NCI-H2029 (cell line): ENCODE measurements around the gene NFYB.
"Not testable (repeated sequence)": the region's sequence is repeated elsewhere in the genome, so short reads cannot be mapped to it uniquely, and the experiment has no call there.

ENCODE experiments used
- DNase-seq: peaks from one replicate; lab custom pipeline; 2025; lab: John Stamatoyannopoulos, UW

The NFYB gene

DNA sequence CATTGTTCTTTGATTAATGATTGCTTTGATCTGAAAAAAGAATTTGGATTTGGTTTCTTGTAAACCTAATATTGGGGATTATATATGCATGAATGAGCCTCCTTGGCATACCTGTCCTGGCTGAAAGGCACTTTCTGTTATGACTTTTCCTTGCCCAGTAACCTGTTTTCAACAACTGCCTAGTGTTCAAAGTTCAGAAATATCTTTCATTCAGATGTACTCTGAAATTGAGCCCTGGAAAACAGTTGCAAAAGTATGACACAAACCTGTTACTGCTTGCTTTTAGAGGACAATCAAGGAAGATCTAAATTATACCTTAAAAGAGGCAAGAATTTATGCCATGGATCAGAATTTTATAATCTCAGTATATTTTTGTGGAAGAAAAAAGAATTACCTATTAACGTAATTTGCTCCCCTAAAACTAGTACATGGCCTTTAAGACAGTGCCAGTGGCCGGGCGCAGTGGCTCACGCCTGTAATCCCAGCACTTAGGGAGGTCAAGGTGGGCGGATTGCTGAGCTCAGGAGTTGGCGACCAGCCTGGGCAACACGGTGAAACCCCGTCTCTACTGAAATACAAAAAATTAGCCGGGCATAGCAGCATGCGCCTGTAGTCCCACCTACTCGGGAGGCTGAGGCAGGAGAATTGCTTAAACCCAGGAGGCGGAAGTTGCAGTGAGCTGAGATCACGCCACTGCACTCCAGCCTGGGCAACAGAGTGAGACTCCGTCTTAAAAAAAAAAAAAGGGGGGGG, 23.0 kb downstream of the NFYB start:
- not testable (repeated sequence) for DNase-seq

DNA sequence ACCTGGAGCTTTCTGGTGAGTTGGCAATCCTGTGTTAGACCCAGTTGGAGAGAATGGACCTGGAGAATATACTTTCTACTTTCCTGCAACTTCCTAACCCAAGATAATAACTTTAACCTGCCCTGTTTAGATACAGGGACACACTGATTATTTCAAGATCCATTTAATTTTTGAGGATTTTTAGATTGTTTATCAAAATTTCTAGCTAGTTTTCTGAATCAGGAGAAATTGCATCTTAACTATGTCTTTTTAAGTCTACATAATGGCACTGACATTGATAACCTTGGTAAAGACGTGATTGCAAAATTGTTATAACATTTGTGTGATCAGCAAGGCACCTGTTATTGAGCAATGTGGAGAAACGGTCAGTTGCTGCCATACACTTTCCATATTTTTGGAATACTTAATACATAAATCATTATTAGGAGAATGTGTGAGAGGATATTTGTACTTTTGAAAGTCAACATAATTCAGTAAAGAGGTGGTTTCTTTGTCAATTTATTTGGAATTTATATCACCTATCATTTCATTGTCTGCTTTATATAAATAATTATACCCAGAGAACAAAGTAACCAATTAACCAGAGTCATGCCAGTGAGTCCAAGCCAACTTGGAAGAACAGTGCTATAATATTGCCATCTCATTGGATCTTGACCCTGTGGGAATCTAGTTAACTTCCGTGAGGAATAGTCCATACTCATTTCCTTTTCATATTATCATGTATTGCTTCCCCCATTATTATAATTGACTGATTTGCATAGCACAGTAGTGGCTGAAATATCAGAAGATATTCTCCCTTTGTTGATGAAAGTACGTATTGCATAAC, 28.4 kb downstream of the NFYB start:
- no peak for DNase-seq

DNA sequence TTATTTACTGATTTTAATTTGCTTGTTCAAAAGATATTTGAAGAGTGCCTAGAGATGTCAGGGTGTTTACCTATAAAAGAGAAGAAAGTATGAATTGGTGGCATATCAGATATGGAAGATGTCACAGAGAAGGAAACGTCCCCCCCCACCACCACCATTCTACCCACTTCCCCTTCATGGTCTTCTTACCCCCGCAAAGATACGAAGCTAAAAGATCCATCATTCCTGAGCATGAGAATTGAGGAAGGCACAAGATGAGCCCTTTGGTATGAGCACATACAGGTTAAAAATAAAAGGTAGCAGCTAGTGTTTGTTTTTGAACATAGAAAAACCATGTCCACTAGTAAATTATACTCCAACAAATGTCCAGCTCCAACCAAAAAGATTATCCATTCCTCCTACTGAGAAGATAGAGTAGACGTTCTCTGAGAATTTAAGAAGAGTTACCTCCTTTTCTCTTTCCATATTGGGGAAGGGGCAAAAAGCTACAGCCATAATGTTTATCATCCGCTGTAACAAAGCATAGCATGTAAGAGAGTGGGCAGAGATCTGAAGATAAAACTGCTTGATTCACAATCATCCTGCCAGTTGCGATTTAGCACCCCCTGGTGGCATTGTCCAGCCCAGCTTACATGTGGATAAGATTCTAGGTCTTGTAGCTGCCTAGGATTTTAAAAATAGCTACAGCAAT, 29.1 kb downstream of the NFYB start:
- peak; percentile 68 for DNase-seq

DNA sequence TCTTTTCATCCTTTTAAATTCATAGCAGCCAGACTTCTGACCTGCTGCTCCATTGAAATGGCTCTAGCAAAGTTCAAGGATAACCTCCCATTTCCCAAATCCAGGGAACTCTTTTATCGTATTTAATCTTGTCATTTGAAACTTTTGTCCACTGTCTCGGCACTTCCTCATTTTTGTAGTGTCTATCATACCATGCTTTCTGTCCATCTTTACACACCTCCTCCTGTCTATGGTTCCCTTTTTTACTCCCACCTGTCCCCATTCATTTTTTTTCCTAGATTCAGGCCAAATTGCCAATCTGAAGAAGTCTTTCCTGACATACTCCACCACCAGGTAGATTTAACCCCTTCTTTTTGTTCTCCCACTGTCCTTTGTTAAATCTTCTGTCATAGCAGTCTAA, 31.0 kb downstream of the NFYB start:
- no peak for DNase-seq

DNA sequence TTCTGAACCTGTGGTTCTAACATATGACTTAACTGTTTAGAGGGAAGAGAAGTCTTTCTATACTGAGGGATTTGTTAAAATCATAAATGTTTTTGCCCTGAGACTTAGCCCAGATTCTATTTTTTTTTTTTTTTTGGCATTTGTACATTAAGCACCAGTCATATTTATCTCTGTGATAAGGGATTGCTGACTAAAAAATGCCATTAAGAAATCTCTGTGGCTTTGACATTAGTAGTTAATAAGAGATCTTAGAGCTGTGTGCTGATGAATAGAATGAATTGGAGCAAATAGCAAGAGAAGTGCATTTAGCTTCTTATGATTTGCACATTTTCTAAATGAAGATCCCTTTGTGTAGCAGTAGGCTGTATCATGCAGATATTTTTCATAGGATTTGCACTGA, 32.5 kb downstream of the NFYB start:
- no peak for DNase-seq

DNA sequence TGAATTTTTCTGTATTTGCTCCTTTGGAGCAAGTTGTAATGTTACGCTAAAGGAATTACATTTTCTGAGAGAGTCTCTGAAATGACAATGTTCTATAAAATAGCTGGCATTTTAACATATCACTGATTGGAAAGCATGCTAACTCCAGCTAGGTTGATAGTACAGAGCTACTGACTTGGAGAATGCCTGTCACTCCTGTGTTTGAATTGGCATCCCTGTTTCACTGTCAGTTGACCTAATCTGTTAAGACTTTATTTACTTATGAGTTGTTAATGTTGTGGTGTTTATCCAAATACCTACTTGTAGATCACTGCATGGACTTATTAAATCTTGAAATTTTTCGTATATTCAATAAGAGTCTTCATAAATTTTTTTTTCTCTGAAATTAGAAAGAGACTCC, 40.1 kb downstream of the NFYB start:
- no peak for DNase-seq

DNA sequence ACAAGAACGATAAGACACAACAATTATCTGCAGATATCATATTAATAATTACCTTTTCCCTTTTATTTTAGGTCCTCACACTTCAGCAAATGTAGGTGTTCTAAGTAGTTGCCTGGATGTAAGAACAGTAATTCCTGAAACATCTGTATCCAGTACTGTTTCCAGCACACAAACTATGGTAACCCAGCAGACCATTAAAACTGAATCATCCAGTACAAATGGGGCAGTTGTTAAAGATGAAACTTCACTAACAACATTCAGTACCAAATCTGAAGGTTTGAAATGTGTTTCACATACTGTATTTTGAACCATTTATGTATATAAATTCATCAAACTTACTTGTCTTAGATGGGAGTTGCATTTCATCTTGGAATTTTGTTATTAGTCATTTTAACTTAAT, 42.7 kb downstream of the NFYB start:
- no peak for DNase-seq

DNA sequence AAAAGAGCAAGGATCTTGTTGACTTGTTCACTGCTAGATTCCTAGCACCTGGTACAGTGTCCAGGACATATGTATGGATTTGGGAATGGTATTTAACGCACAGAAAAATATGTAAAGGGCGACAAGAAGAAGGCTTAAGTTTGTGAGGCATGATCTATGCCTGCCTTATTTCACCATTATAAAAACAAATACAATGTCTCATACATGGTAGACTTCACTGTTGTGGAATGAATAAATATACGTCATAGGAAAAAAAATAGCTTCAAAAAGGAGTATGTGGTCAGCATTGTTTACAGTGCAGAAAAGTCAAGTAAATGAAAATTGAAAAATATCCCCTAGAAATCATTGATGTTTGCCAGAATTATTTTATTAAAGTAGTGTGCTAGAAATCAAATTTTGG, 43.7 kb downstream of the NFYB start:
- DNase-seq, result no peak

DNA sequence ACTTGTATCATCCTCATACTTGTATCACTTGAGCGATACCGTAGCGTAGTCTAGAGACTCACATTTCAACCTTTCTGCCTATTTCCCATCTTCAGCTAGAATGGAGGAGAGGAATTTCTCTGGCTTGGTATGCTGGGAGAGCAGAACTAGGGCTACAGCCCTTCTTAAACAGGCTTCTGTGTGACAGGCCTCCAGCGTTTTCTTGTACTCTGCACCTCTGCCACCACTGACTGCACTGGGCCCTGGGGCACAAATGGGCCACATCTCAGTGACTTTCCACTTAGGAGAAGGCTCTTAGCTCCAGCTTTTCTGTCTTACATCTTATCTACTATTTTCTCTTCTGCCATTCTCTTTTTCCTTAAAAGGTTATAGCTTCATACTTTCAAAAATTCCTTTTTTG, 46.9 kb downstream of the NFYB start:
- DNase-seq, result no peak

DNA sequence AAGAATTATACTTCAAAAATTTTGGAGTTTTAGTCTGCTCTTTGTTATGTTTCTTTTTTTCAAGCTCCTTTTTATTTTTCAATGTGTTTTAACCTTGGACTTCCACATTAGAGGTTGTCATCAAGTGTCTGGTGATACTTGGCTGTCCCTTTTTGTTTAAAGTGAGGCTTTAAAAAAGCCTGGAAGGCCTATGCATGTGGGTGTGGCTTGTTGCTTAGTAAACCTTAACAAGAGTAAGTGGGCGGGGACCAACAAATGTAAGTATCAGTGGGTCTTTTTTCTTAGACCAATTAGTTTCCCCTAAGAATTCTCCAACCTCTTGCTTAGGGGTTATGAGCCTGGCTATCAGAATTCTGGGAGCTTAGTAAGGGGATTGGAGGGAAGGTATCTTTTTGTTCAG, 47.3 kb downstream of the NFYB start:
- no peak for DNase-seq

DNA sequence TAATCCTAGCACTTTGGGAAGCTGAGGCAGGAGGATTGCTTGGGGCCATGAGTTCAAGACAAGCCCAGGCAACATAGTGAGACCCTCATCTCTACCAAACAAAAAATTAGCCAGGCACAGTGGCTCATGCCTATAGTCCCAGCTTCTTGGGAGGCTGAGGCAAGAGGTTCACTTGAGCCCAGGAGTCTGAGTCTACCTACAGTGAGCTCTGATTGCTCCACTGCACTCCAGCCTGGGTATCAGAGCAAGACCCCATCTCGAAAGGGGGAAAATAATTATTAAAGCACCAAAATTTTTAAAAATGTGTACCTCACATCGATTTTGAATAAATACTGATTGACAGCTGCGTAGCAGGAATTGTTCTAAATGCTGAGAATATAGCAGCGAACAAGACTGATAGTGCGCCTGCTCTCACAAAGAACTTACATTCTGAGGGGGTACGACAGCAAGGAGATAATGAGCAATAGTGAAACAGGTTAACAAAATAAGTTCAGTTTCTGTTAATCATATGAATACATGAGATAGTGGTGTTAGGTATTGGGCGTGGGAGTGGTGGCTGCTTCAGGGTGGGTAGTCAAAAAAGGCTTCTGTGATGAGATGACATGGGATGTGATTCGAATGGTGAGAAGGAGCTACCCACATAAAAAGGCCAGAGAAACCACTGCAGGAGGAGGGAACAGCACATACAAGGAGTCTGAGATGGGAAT, 54.1 kb downstream of the NFYB start:
- no peak for DNase-seq

DNA sequence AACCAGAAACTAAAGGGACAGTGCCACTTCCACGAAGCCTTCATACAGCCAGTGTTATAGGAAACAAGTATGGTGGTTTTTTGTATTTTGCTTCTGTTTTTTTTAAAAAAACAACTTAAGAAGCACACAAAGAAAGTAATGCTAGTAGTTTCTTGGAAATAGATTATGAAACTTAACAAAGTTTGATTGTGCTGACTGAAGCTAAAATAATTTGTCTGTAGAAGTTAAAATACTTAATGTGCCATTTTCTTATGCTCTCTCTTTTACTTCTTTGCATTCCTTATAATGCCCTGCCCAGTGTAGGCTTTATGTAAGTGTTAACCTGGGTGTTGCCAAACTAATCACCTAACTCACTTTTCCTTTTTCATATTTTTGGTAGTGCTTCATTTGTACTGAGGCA, 57.2 kb downstream of the NFYB start:
- DNase-seq, result no peak

DNA sequence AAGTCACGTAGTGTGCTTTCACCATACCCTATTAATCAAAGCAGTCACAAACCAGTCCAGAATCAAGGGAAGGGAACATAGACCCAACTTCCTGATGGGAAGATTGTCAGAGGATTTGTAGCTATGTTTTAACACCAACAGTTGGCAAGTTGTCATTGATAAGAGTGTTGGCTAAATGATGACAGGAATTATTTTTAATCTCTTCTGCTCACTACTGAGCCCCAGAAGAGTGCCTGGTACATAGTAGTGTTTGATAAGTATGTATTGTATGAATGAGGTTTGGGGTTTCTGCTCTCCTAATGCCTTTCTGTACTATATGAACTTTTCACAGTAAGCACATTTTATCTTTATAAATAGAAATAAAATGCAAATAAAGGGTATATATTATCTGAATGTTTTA, 59.0 kb downstream of the NFYB start:
- no peak for DNase-seq

DNA sequence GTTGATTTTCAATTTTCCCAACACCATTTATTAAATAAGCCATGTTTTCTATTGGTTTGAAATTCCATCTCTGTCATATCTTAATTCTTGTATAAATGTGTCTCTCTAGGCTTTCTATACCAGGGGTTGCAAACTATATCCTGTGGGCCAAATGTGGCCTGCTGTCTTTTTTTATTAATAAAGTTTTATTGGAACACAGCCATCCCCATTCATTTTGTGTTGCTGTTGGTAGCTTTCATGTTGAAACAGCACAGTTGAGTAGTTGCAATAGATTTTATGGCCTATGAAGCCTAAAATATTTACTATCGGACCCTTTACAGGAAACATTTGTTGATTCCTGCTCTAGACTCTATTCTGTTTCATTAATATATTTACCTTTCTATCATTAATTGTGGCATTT, 64.3 kb downstream of the NFYB start:
- no peak for DNase-seq

DNA sequence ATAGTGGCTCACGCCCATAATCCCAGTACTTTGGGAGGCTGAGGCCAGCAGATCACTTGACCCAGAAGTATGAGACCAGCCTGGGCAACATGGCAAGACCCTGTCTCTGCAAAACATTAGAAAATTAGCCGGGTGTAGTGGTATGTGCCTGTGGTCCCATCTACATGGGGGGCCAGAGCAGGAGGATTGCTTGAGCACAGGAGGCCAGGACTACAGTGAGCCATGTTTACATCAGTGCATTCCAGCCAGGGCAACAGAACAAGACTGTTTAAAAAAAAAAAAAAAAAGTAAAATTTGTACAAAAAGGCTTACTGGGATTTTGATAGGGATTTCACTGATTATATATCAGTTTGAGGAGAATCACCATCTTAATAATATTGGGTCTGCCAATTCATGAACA, 65.9 kb downstream of the NFYB start:
- DNase-seq, result no peak
